Endothelial cell of umbilical vein (primary cell): ENCODE measurements around the gene IFITM10. TPM values are rescaled to one million over a fixed set of nuclear protein-coding genes. Genes with fewer than 3 reads are reported as not detected.

Experiments used
- BruUV-seq: library from RNA; stranded (reverse); fragments of 400-500 nt; replicated peaks from 2 replicates; lab custom pipeline; 2021; lab: Mats Ljungman, UMichigan
- CTCF ChIA-PET: fragments of 300-600, 350-600 bp; sonication (Branson Sonifier 250); formaldehyde crosslinking; loops from one replicate; lab custom pipeline; 2021; ENCODE audit warnings: antibody characterized with exemption, inconsistent platforms; lab: Charles Lee
- POLR2A ChIA-PET: fragments of 300-600, 350-600 bp; sonication (Branson Sonifier 250); formaldehyde crosslinking; loops from one replicate; lab custom pipeline; 2021; ENCODE audit warnings: antibody characterized with exemption, inconsistent platforms; lab: Charles Lee
- DNase-seq: peaks from one replicate; pipeline ENCODE4 v3.0.0-alpha.2; 2011; ENCODE audit warnings: low read depth, low spot score
- FAIRE-seq: peaks from 2 replicates; lab custom pipeline; 2011; peaks lifted over from hg19 to GRCh38; lab: Jason Lieb, UNC
- H2AFZ ChIP-seq: 2 replicates; pipeline ENCODE4 v1.6.0; 2012; ENCODE audit warnings: low read depth, low read length, control low read depth, inconsistent platforms
- H3K27ac ChIP-seq: 2 replicates; pipeline ENCODE4 v1.5.1; 2011; ENCODE audit warnings: low read depth, mild to moderate bottlenecking, control low read depth, low read length, moderate library complexity; ENCODE audit not compliant: insufficient read depth
- H3K27me3 ChIP-seq, 2 experiments: 2 replicates each; pipeline versions ENCODE4 v1.6.0 to v1.6.1; 2011; ENCODE audit warnings: low read length in 2 of 2, mixed read lengths in 1 of 2; ENCODE audit not compliant: control insufficient read depth in 2 of 2, insufficient read depth in 2 of 2
- H3K36me3 ChIP-seq, 2 experiments: 2 replicates in 1 of 2; 3 replicates in 1 of 2; pipeline ENCODE4 v1.5.1; 2011; ENCODE audit warnings: low read length in 2 of 2, mild to moderate bottlenecking in 1 of 2, moderate library complexity in 1 of 2; ENCODE audit not compliant: control insufficient read depth in 2 of 2, insufficient read depth in 2 of 2; ENCODE audit errors: extremely low read depth in 1 of 2
- H3K4me1 ChIP-seq: 3 replicates; pipeline ENCODE4 v1.5.1; 2011; ENCODE audit warnings: mild to moderate bottlenecking, low read length; ENCODE audit not compliant: control insufficient read depth, insufficient read depth; ENCODE audit errors: extremely low read depth
- H3K4me2 ChIP-seq: 2 replicates; pipeline ENCODE4 v1.6.1; 2011; ENCODE audit warnings: low read length, control low read depth, mixed read lengths; ENCODE audit not compliant: insufficient read depth
- H3K4me3 ChIP-seq, 3 experiments: fragments of 200-600 bp in 1 of 3; sonication (generic), shearing (Covaris generic) in 1 of 3; replicated peaks in 1 of 3; 2 replicates each; pipeline ENCODE4 v1.5.1; 2011 to 2016; ENCODE audit warnings: control low read depth in 3 of 3, low read length in 3 of 3, mild to moderate bottlenecking in 2 of 3, inconsistent platforms in 1 of 3, low read depth in 1 of 3, moderate library complexity in 1 of 3; ENCODE audit not compliant: insufficient read depth in 1 of 3
- H3K79me2 ChIP-seq: 2 replicates; pipeline ENCODE4 v1.6.0; 2012; ENCODE audit warnings: low read length, inconsistent platforms; ENCODE audit not compliant: control insufficient read depth, insufficient read depth
- H3K9ac ChIP-seq: replicated peaks from 2 replicates; pipeline ENCODE3; 2011; ENCODE audit warnings: low read length, control low read depth; ENCODE audit not compliant: insufficient read depth; ENCODE audit errors: extremely low read depth
- H3K9me1 ChIP-seq: replicated peaks from 3 replicates; pipeline ENCODE4 v1.6.0; 2011; ENCODE audit warnings: mild to moderate bottlenecking, low read length; ENCODE audit not compliant: control insufficient read depth, insufficient read depth; ENCODE audit errors: extremely low read depth
- H3K9me3 ChIP-seq: replicated peaks from 2 replicates; pipeline ENCODE4 v1.5.1; 2012; ENCODE audit warnings: low read length, inconsistent platforms; ENCODE audit not compliant: control insufficient read depth, insufficient read depth
- H4K20me1 ChIP-seq: replicated peaks from 2 replicates; pipeline ENCODE3; 2011; ENCODE audit warnings: mild to moderate bottlenecking, low read length; ENCODE audit not compliant: control insufficient read depth, insufficient read depth; ENCODE audit errors: extremely low read depth
- CTCF ChIP-seq, 2 donors: IDR thresholded peaks; 1 replicate in 1 of 2; 2 replicates in 1 of 2; pipeline ENCODE4 v1.5.1; 2011; ENCODE audit warnings: low read length in 2 of 2, mild to moderate bottlenecking in 2 of 2, moderate library complexity in 2 of 2, control low read depth in 1 of 2, inconsistent platforms in 1 of 2, low read depth in 1 of 2; ENCODE audit not compliant: insufficient read depth in 1 of 2; ENCODE audit errors: extremely low read depth in 1 of 2
- EZH2 ChIP-seq: IDR thresholded peaks from 2 replicates; pipeline ENCODE4 v1.6.1; 2012; ENCODE audit warnings: borderline replicate concordance, low read depth, mild to moderate bottlenecking, moderate library complexity, low read length, inconsistent platforms; ENCODE audit not compliant: severe bottlenecking
- FOS ChIP-seq: IDR thresholded peaks from 2 replicates; pipeline ENCODE4 v1.6.1; 2011; ENCODE audit warnings: mild to moderate bottlenecking, low read length, moderate library complexity, borderline replicate concordance; ENCODE audit not compliant: insufficient read depth
- GATA2 ChIP-seq: IDR thresholded peaks from 2 replicates; pipeline ENCODE4 v1.7.0; 2011; ENCODE audit warnings: low read depth, mild to moderate bottlenecking, moderate library complexity, mixed read lengths, low read length; ENCODE audit not compliant: insufficient read length, insufficient read depth
- JUN ChIP-seq: IDR thresholded peaks from 2 replicates; pipeline ENCODE4 v1.6.1; 2011; ENCODE audit warnings: borderline replicate concordance, low read depth; ENCODE audit not compliant: insufficient read length, insufficient read depth
- MYC ChIP-seq: IDR thresholded peaks from one replicate; pipeline ENCODE4 v1.6.1; 2011; ENCODE audit warnings: mild to moderate bottlenecking, low read depth, low read length
- POLR2A ChIP-seq: IDR thresholded peaks from 2 replicates; pipeline ENCODE4 v1.6.1; 2012; ENCODE audit warnings: low read depth, mild to moderate bottlenecking, control low read depth, low read length
- POLR2AphosphoS5 ChIP-seq: IDR thresholded peaks from 2 replicates; pipeline ENCODE4 v1.6.1; 2012; ENCODE audit warnings: low read depth, mild to moderate bottlenecking, control low read depth, low read length, moderate library complexity; ENCODE audit not compliant: insufficient read depth
- dilution Hi-C: fragments of 300-500 bp; cut with MboI; formaldehyde crosslinking; loops from one replicate; pipeline ENCODE4 v1.15.0; 2019; ENCODE audit warnings: low sequenced_read_pairs; ENCODE audit not compliant: extremely low pct_ligation_motif_present
- intact Hi-C: fragments of 100-400 bp; cut with micrococcal nuclease; formaldehyde crosslinking; loops from one replicate; pipeline ENCODE4 v1.10.0; 2022
- polyA plus RNA-seq, 4 experiments: library from polyadenylated mRNA; depleted of rRNA in 3 of 4; stranded (reverse) in 3 of 4; unstranded in 1 of 4; fragments of >200 nt; gene quantifications; 2 replicates each; pipeline versions ENCODE4 v1.2.1 to v1.2.3, GENCODE V29; 2011 to 2012; ENCODE audit warnings: missing spikeins in 1 of 4
- total RNA-seq: library from RNA; stranded (reverse); gene quantifications from 2 replicates; pipeline ENCODE4 v1.2.3, GENCODE V29; 2021
- TF ChIP-seq, protein P1 (sequence below): IDR thresholded peaks from 2 replicates; pipeline ENCODE4 v1.6.1; 2011; ENCODE audit not compliant: insufficient read depth, insufficient read length

Gene IFITM10
- total and polyA plus RNA-seq, 2 donors (not counting 3 experiments of a cell fraction or from before 2014, with no cell fraction given): 0.04 to 0.66 TPM

GRCh38 chr11:1779034-1779805 lies 28.8 kb upstream of the IFITM10 start:
- FAIRE-seq: no peak

More at GRCh38 chr11:1779034-1779805, 28.8 kb upstream of the IFITM10 start:
- dilution Hi-C loops (no loop called here), intact Hi-C loops (no loop called here)
- Histone ChIP-seq H3K4me3 (no peak overlapping the region), H3K27me3 (no peaks in the 10 kb centered on the region), H3K9me1 (no peaks in the 10 kb centered on the region), H3K79me2 (no peaks in the 10 kb centered on the region), H3K9me3 (no peaks in the 10 kb centered on the region), H3K4me1 (no peaks in the 10 kb centered on the region), H4K20me1 (no peaks in the 10 kb centered on the region), H2AFZ (no peak overlapping the region), H3K9ac (no peak overlapping the region), H3K36me3 (no peaks in the 10 kb centered on the region), H3K4me2 (no peak overlapping the region), H3K27ac (no peak overlapping the region)
- ChIA-PET POLR2A (no interaction called here), CTCF (no interaction called here)
- no peak for DNase-seq
- BruUV-seq: no TSS peak
- TF ChIP-seq GATA2 (no peak), CTCF (IDR thresholded peaks at IDR 0.05; ENCODE audit: extremely low read depth in 1 of 2, insufficient read depth in 1 of 2, low read depth in 1 of 2, low read length in 2 of 2) (no peak), POLR2A (no peak), FOS (no peak), POLR2AphosphoS5 (no peak), MYC (no peak), EZH2 (no peak), JUN (no peak)
- TF ChIP-seq, protein P1, sequence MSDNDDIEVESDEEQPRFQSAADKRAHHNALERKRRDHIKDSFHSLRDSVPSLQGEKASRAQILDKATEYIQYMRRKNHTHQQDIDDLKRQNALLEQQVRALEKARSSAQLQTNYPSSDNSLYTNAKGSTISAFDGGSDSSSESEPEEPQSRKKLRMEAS: no peak
